ENCODE measurements around the gene PARP8.
"Not testable (repeated sequence)": the region's sequence is repeated elsewhere in the genome, so short reads cannot be mapped to it uniquely, and the experiment has no call there.

The PARP8 gene

GRCh38 chr5:50667023-50667652 is 701 bp downstream of the PARP8 start:
- H3K27me3 ChIP-seq (ENCODE audit: insufficient read depth, low read length, poor library complexity), result no peaks in the 10 kb centered on the region
- H4K20me1 ChIP-seq (ENCODE audit: insufficient read depth, low read length), result peaks cover 3% of the 10 kb centered on the region
- H2AFZ ChIP-seq (ENCODE audit: low read depth, low read length), result peak overlapping the region; percentile 75
- H3K36me3 ChIP-seq (ENCODE audit: insufficient read depth, low read length), result peaks cover 4% of the 10 kb centered on the region
- H3K27ac ChIP-seq (ENCODE audit: low read length), result peak overlapping the region; percentile 91
- peak overlapping the region; percentile 75 for H3K9ac ChIP-seq (ENCODE audit: low read depth, low read length)
- peak overlapping the region; percentile 65 for H3K4me2 ChIP-seq (ENCODE audit: insufficient read depth, low read length)
- H3K4me1 ChIP-seq (ENCODE audit: insufficient read depth, low read length), result peaks cover 48% of the 10 kb centered on the region
- ATAC-seq (ENCODE audit: insufficient read depth, low read depth) (peak; percentile 62), DNase-seq (peak; percentile 65)
- TF ChIP-seq CTCF (IDR thresholded peaks at IDR 0.05; ENCODE audit: borderline replicate concordance, extremely low read depth, low read length, poor library complexity, severe bottlenecking) (no peak), EZH2 (IDR thresholded peaks at IDR 0.05; ENCODE audit: borderline replicate concordance, low read depth, low read length, severe bottlenecking) (no peak)
- peaks cover 53% of the 10 kb centered on the region for H3K79me2 ChIP-seq (ENCODE audit: insufficient read depth, low read length)
- no peaks in the 10 kb centered on the region for H3K9me3 ChIP-seq (ENCODE audit: insufficient read depth, low read length, severe bottlenecking)
- peak overlapping the region; percentile 30 to 80 for H3K4me3 ChIP-seq (ENCODE audit: low read depth in 1 of 2, low read length in 2 of 2)

- ATAC-seq (ENCODE audit: insufficient read depth, low read depth), result peak; percentile 76
Observed at GRCh38 chr5:50667653-50668595, 1.5 kb downstream of the PARP8 start.

GRCh38 chr5:50668636-50669035 is 2.2 kb downstream of the PARP8 start:
- not testable (repeated sequence) for H4K20me1 ChIP-seq (ENCODE audit: insufficient read depth, low read length); H3K27me3 ChIP-seq (ENCODE audit: insufficient read depth, low read length, poor library complexity); DNase-seq; ATAC-seq (ENCODE audit: insufficient read depth, low read depth); H3K9me3 ChIP-seq (ENCODE audit: insufficient read depth, low read length, severe bottlenecking)
- 0 out of 2 replicates have a peak overlapping the region, but pooled peaks have one; percentile 75 for H2AFZ ChIP-seq (ENCODE audit: low read depth, low read length)
- peaks cover 58% of the 10 kb centered on the region for H3K4me1 ChIP-seq (ENCODE audit: insufficient read depth, low read length)
- H3K4me2 ChIP-seq (ENCODE audit: insufficient read depth, low read length), result peak overlapping the region; percentile 65
- H3K4me3 ChIP-seq (ENCODE audit: low read depth in 1 of 2, low read length in 2 of 2), result peak overlapping the region; percentile 30 to 80; a peak in 3 of 4 replicates
- peaks cover 10% of the 10 kb centered on the region for H3K36me3 ChIP-seq (ENCODE audit: insufficient read depth, low read length)
- peak overlapping the region; percentile 75 for H3K9ac ChIP-seq (ENCODE audit: low read depth, low read length)
- H3K27ac ChIP-seq (ENCODE audit: low read length), result peak overlapping the region; percentile 91
- peaks cover 68% of the 10 kb centered on the region for H3K79me2 ChIP-seq (ENCODE audit: insufficient read depth, low read length)

More at GRCh38 chr5:50667653-50668595, 1.5 kb downstream of the PARP8 start:
- Histone ChIP-seq H2AFZ (ENCODE audit: low read depth, low read length) (peak overlapping the region; percentile 75), H4K20me1 (ENCODE audit: insufficient read depth, low read length) (peaks cover 7% of the 10 kb centered on the region), H3K27ac (ENCODE audit: low read length) (peak overlapping the region; percentile 91), H3K4me2 (ENCODE audit: insufficient read depth, low read length) (peak overlapping the region; percentile 65), H3K9ac (ENCODE audit: low read depth, low read length) (peak overlapping the region; percentile 75), H3K27me3 (ENCODE audit: insufficient read depth, low read length, poor library complexity) (no peaks in the 10 kb centered on the region), H3K4me1 (ENCODE audit: insufficient read depth, low read length) (peaks cover 55% of the 10 kb centered on the region), H3K36me3 (ENCODE audit: insufficient read depth, low read length) (peaks cover 10% of the 10 kb centered on the region), H3K9me3 (ENCODE audit: insufficient read depth, low read length, severe bottlenecking) (no peaks in the 10 kb centered on the region), H3K4me3 (ENCODE audit: low read depth in 1 of 2, low read length in 2 of 2) (peak overlapping the region; percentile 30 to 80), H3K79me2 (ENCODE audit: insufficient read depth, low read length) (peaks cover 61% of the 10 kb centered on the region)
- peak; percentile 23 for TF ChIP-seq CTCF (IDR thresholded peaks at IDR 0.05; ENCODE audit: borderline replicate concordance, extremely low read depth, low read length, poor library complexity, severe bottlenecking)
- TF ChIP-seq EZH2 (IDR thresholded peaks at IDR 0.05; ENCODE audit: borderline replicate concordance, low read depth, low read length, severe bottlenecking), result no peak
- DNase-seq, result peak; percentile 83

- Histone ChIP-seq H3K79me2 (ENCODE audit: insufficient read depth, low read length) (peaks cover 99% of the 10 kb centered on the region), H3K4me2 (ENCODE audit: insufficient read depth, low read length) (peak overlapping the region; percentile 36; the same call in 1 of the 2 replicates)
Observed at GRCh38 chr5:50672663-50673062, 6.2 kb downstream of the PARP8 start.

More at GRCh38 chr5:50672663-50673062, 6.2 kb downstream of the PARP8 start:
- TF ChIP-seq EZH2 (IDR thresholded peaks at IDR 0.05; ENCODE audit: borderline replicate concordance, low read depth, low read length, severe bottlenecking), result no peak
- TF ChIP-seq CTCF (IDR thresholded peaks at IDR 0.05; ENCODE audit: borderline replicate concordance, extremely low read depth, low read length, poor library complexity, severe bottlenecking), result no peak
- no peak overlapping the region for H3K4me3 ChIP-seq (ENCODE audit: low read depth in 1 of 2, low read length in 2 of 2)
- no peak overlapping the region for H3K27ac ChIP-seq (ENCODE audit: low read length)
- peaks cover 49% of the 10 kb centered on the region for H3K4me1 ChIP-seq (ENCODE audit: insufficient read depth, low read length)
- peaks cover 9% of the 10 kb centered on the region for H4K20me1 ChIP-seq (ENCODE audit: insufficient read depth, low read length)
- no peak overlapping the region for H2AFZ ChIP-seq (ENCODE audit: low read depth, low read length)
- H3K9ac ChIP-seq (ENCODE audit: low read depth, low read length), result no peak overlapping the region
- H3K36me3 ChIP-seq (ENCODE audit: insufficient read depth, low read length), result peaks cover 10% of the 10 kb centered on the region
- no peaks in the 10 kb centered on the region for H3K27me3 ChIP-seq (ENCODE audit: insufficient read depth, low read length, poor library complexity)
- H3K9me3 ChIP-seq (ENCODE audit: insufficient read depth, low read length, severe bottlenecking), result no peaks in the 10 kb centered on the region
- ATAC-seq (ENCODE audit: insufficient read depth, low read depth) (no peak), DNase-seq (no peak)

Measured in DND-41 (cell line).